ENCODE measurements around the gene TRAP1. TPM values are rescaled to one million over a fixed set of nuclear protein-coding genes. Genes with fewer than 3 reads are reported as not detected.
"Not testable (repeated sequence)": the region's sequence is repeated elsewhere in the genome, so short reads cannot be mapped to it uniquely, and the experiment has no call there.

Gene TRAP1
- total RNA-seq, 1 experiment from 2014 or later, result 232 TPM

DNA sequence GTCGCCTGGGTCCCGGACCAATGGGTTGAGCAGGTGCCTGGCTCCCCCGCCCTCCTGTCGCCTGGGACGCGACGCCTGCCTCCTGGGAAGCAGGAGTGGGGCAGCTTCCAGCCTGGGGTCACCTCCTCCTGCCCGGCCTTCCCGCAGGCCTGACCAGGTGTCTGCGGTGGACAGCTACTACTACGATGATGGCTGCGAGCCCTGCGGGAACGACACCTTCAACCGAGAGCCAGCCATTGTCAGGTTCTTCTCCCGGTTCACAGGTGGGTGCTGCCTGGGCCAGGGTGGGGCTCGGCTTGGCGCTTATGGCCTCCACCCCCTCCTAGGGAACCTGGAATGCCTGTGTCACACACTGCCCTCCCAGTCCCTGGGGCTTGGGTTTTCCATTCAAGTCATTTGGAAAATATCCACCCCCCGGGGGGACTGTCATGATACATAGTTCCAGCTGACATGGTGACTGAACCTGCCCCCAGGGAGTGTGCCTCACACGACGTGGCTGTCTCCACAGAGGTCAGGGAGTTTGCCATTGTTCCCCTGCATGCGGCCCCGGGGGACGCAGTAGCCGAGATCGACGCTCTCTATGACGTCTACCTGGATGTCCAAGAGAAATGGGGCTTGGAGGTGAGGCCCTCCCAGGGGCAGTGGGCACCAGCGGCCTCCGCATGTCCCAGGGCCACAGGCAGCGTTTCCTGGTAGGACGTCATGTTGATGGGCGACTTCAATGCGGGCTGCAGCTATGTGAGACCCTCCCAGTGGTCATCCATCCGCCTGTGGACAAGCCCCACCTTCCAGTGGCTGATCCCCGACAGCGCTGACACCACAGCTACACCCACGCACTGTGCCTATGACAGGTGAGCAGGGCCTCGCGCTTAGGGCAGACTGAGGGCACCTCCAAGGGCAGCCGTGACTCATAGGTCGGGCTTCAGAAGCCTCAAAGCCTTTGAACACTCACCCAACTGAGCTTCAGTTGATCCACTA lies 60.5 kb downstream of the TRAP1 start:
- no peak for DNase-seq
- TF ChIP-seq, protein P1, sequence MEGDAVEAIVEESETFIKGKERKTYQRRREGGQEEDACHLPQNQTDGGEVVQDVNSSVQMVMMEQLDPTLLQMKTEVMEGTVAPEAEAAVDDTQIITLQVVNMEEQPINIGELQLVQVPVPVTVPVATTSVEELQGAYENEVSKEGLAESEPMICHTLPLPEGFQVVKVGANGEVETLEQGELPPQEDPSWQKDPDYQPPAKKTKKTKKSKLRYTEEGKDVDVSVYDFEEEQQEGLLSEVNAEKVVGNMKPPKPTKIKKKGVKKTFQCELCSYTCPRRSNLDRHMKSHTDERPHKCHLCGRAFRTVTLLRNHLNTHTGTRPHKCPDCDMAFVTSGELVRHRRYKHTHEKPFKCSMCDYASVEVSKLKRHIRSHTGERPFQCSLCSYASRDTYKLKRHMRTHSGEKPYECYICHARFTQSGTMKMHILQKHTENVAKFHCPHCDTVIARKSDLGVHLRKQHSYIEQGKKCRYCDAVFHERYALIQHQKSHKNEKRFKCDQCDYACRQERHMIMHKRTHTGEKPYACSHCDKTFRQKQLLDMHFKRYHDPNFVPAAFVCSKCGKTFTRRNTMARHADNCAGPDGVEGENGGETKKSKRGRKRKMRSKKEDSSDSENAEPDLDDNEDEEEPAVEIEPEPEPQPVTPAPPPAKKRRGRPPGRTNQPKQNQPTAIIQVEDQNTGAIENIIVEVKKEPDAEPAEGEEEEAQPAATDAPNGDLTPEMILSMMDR (IDR thresholded peaks at IDR 0.05; ENCODE audit: unreplicated experiment), result no peak
- Mint-ChIP-seq H3K4me3 (ENCODE audit: low read depth, unreplicated experiment) (no peak overlapping the region), H3K36me3 (ENCODE audit: insufficient read depth, unreplicated experiment) (peaks cover 66% of the 10 kb centered on the region), H3K4me1 (ENCODE audit: low read depth, unreplicated experiment) (no peaks in the 10 kb centered on the region), H3K27ac (ENCODE audit: unreplicated experiment) (no peak overlapping the region), H3K9me3 (ENCODE audit: low read depth, unreplicated experiment) (no peaks in the 10 kb centered on the region), H3K27me3 (ENCODE audit: unreplicated experiment) (no peaks in the 10 kb centered on the region)
- BruUV-seq (replicated peaks), result no TSS peak
- intact Hi-C loops (cut with micrococcal nuclease; ENCODE audit: unreplicated experiment), result no loop called here
- CTCF ChIA-PET, result interaction anchor here (0.7 kb wide), 1 partner anchor 284 kb away, joined by 3 read pairs; no protein-coding TSS in a partner anchor

DNA sequence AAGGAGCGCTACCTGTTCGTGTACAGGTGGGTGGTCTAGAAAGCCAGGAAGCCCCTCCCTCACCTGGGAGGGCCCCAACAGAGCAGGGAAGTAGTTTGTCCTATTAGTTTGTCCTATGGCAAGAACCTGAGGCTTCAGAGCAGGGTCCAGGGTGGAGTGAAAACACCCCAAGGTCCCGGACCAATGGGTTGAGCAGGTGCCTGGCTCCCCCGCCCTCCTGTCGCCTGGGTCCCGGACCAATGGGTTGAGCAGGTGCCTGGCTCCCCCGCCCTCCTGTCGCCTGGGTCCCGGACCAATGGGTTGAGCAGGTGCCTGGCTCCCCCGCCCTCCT lies 61.2 kb downstream of the TRAP1 start:
- H3K9me3 Mint-ChIP-seq (ENCODE audit: low read depth, unreplicated experiment); H3K4me3 Mint-ChIP-seq (ENCODE audit: low read depth, unreplicated experiment); intact Hi-C loops (cut with micrococcal nuclease; ENCODE audit: unreplicated experiment); BruUV-seq (replicated peaks); H3K27ac Mint-ChIP-seq (ENCODE audit: unreplicated experiment); DNase-seq; H3K4me1 Mint-ChIP-seq (ENCODE audit: low read depth, unreplicated experiment); H3K27me3 Mint-ChIP-seq (ENCODE audit: unreplicated experiment): not testable (repeated sequence)
- CTCF ChIA-PET, result interaction anchor here (1.1 kb wide), 1 partner anchor 28 kb away, joined by 3 read pairs; no protein-coding TSS in a partner anchor
- peaks cover 71% of the 10 kb centered on the region for H3K36me3 Mint-ChIP-seq (ENCODE audit: insufficient read depth, unreplicated experiment)

DNA sequence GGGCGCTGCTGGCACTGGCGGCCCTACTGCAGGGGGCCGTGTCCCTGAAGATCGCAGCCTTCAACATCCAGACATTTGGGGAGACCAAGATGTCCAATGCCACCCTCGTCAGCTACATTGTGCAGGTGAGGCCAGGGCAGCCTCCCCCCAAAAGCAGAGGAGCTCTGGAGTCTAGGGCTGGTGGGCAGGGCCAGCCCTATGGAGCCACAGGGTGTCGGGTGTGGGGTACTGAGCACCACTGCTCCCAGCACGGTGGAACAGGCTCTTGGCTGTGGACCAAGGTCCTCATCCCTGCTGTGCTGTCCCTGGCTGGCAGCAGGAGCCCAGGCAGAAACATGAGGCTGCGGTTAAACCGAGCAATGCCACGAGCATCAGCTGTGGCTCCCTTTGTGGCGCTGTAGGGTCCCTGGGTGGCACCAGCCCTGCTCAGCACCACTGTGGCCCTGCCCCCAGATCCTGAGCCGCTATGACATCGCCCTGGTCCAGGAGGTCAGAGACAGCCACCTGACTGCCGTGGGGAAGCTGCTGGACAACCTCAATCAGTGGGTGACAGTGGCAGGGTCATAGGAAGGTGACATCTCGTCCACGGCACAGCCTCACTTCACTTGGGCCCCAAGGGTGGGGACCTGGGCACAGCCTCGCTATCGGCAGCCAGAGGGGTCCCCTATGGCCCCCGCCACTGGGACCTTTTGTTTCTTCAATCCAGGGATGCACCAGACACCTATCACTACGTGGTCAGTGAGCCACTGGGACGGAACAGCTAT lies 61.7 kb downstream of the TRAP1 start:
- H3K36me3 Mint-ChIP-seq (ENCODE audit: insufficient read depth, unreplicated experiment), result peaks cover 71% of the 10 kb centered on the region

DNA sequence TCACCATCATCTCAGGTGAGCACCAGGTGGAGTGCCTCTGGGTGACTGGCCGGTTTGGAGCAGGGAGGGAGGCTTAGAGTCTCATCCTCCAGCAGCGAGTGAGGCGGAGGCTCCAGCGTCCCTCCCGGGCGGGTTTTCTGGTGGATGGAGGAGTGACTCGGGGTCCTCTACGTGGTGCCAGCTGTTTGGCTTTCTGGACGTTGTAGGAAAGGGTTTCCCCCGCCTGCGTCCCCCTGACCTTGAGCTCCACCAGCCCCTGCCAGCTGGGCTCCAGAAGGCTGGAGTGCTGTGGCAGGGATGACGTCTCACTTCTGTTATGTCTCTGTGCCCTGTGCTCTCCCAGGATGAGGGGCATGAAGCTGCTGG lies 62.3 kb downstream of the TRAP1 start:
- CTCF ChIA-PET, result interaction anchor here (1.1 kb wide), 1 partner anchor 30 kb away, joined by 3 read pairs; no protein-coding TSS in a partner anchor
- TF ChIP-seq, protein P1 (IDR thresholded peaks at IDR 0.05; ENCODE audit: unreplicated experiment), result no peak
- Mint-ChIP-seq H3K9me3 (ENCODE audit: low read depth, unreplicated experiment) (no peaks in the 10 kb centered on the region), H3K27ac (ENCODE audit: unreplicated experiment) (no peak overlapping the region), H3K4me3 (ENCODE audit: low read depth, unreplicated experiment) (no peak overlapping the region), H3K4me1 (ENCODE audit: low read depth, unreplicated experiment) (no peaks in the 10 kb centered on the region), H3K27me3 (ENCODE audit: unreplicated experiment) (no peaks in the 10 kb centered on the region), H3K36me3 (ENCODE audit: insufficient read depth, unreplicated experiment) (peaks cover 72% of the 10 kb centered on the region)
- intact Hi-C loops (cut with micrococcal nuclease; ENCODE audit: unreplicated experiment), result no loop called here
- BruUV-seq (replicated peaks), result no TSS peak
- no peak for DNase-seq

More for the DNA sequence above, 61.7 kb downstream of the TRAP1 start:
- Mint-ChIP-seq H3K4me3 (ENCODE audit: low read depth, unreplicated experiment) (no peak overlapping the region), H3K27me3 (ENCODE audit: unreplicated experiment) (no peaks in the 10 kb centered on the region), H3K4me1 (ENCODE audit: low read depth, unreplicated experiment) (no peaks in the 10 kb centered on the region), H3K9me3 (ENCODE audit: low read depth, unreplicated experiment) (no peaks in the 10 kb centered on the region), H3K27ac (ENCODE audit: unreplicated experiment) (no peak overlapping the region)
- no TSS peak for BruUV-seq (replicated peaks)
- intact Hi-C loops (cut with micrococcal nuclease; ENCODE audit: unreplicated experiment), result no loop called here
- TF ChIP-seq, protein P1 (IDR thresholded peaks at IDR 0.05; ENCODE audit: unreplicated experiment), result no peak
- CTCF ChIA-PET, result interaction anchor here (1.1 kb wide), 1 partner anchor 29 kb away, joined by 3 read pairs; no protein-coding TSS in a partner anchor
- DNase-seq, result no peak

All from Calu3 (cell line).